ENCODE results near the gene DDRGK1.

Gene DDRGK1

GRCh38 chr20:3204124-3204794 is at the start of gene DDRGK1:
DDRGK1 (minus strand) TSS chr20:3204682; CDS start chr20:3204627, 55 bp downstream.
- DNase-seq: peak; percentile 93

- DNase-seq: peak; percentile 26
Observed at GRCh38 chr20:3251806-3252205, 47.3 kb upstream of the DDRGK1 start.

- DNase-seq: no peak
Observed at GRCh38 chr20:3250091-3250504, 45.6 kb upstream of the DDRGK1 start.

GRCh38 chr20:3248993-3249347 is 44.5 kb upstream of the DDRGK1 start:
- DNase-seq: no peak

DNA sequence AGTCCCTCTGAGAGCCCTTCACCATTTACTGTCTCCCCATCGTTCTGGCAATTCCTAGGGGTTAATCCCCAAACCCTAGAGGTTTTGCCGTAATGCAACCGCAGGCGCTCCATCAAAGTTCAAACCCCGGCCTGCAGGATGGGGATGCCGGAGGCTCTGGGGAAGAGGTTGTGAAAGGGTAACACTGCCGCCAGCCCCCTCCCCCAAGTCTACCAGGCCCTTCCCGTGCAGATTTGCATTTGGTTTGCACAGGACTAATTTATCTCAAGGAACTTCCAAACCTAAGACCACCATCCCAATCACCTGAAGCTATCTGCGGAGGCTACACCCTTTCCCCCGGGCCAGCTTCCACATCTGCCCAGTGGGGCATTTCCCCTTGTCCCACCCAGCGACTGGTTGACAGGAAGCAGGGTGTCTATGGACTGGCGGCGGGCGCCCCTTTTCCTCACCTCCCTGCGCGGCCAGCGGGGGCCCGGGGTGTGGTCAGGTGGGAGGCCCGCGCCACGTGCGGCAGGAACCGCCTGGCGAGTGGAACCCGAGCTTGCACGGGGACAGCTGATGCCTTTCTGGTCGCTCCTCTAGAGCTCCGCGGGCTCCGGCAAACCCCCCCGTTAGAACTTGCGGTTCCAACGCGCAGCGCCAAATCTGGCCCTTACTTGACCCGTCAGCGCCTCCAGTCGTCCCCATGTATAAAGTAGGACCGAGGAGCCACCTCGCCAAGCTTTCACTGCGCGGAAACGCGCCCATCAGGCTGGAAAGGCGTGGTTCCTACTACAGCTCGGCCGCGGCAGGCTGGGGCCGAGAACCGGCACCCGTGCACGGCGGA is 43.9 kb upstream of the DDRGK1 start:
- DNase-seq: peak; percentile 37

GRCh38 chr20:3247638-3248037 is 43.2 kb upstream of the DDRGK1 start:
- DNase-seq: no peak

GRCh38 chr20:3246682-3247081 is 42.2 kb upstream of the DDRGK1 start:
- DNase-seq: no peak

DNA sequence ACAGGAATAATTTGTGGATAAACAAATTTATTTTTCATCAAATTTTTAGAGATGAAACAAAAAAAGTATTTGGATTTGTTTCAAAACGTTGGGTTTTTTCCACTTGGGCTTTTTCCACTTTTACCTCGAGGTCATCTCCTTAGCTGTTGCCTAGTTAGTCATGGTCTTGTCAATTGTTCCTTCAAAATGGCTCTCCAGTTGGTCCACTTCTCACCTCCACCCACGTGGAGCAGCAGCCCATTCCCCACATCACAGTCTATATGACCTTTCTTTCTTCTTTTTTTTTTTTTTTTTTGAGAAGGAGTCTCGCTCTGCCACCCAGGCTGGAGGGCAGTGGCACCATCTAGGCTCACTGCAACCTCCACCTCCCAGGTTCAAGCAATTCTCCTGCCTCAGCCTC is 41.2 kb upstream of the DDRGK1 start:
- no peak for DNase-seq

DNA sequence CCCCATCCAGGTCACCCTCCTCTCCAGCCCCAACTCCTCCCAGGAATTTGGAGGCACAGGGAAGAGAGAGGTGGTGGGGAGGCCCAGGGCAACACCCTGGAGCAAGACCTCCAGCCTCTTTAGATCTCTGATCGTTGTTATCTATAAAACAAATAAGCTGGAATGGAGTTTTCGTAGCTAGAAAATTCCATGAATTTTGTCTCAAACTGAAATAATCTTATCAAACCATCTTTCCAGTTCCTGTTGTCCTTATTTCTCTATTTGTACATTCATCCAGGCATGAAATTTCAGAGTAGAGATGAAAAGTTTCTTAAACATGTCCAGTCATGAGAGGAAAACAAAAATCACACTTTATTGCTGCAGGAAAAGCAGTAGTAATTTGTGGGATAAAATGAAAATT is 40.7 kb upstream of the DDRGK1 start:
- DNase-seq: no peak

GRCh38 chr20:3244613-3245012 is 40.1 kb upstream of the DDRGK1 start:
- DNase-seq: no peak

DNA sequence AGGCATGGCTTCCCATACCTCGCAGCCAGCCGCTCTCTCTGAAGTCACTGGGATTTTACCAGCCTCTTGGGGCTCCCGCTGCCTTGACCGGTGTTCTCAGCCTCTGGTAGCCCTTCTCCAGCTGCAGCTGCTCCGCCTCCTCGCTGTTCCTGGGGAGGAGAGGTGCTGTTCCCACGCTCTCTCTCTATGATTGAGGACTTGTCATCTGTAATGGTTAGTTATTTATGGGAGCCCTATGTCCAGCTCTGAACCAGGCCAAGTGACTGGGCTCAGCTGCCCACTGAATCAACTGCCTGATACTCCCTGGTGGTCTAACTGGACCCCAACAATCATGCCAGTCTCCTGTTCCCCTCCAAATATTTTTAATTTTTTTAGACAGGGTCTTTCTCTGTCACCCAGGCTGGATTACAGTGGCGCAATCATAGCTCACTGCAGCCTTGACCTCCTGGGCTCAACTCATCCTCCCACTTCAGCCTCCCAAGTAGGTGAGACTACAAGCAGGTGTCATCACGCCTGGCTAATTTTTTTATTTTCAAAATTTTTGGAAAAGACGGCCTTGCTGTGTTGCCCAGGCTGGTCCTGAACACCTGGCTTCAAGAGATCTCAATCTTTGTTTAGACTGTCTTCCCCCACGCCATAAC is 39.4 kb upstream of the DDRGK1 start:
- DNase-seq: no peak

DNA sequence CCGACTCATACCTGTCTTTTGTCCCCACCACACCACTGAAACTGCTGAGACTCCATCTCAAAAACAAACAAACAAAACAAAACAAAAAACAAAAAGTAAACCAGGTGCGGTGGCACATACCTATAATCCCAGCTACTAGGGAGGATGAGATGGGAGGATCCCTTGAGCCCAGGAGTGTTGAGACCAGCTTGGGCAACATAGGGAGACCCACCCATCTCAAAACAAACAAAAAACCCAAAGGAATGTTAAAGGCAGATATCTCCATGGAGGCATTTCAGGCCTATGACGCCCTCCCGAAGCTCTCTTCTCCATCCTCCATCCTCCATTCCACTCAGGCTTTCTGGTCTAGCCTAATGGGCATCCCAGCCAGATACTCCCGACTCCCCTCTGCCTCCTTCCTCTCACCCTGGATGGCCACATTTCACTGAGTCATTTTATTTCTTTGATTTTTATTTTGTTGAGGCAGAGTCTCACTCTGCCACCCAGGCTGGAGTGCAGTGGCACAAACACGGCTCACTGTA is 37.8 kb upstream of the DDRGK1 start:
- DNase-seq: no peak

DNA sequence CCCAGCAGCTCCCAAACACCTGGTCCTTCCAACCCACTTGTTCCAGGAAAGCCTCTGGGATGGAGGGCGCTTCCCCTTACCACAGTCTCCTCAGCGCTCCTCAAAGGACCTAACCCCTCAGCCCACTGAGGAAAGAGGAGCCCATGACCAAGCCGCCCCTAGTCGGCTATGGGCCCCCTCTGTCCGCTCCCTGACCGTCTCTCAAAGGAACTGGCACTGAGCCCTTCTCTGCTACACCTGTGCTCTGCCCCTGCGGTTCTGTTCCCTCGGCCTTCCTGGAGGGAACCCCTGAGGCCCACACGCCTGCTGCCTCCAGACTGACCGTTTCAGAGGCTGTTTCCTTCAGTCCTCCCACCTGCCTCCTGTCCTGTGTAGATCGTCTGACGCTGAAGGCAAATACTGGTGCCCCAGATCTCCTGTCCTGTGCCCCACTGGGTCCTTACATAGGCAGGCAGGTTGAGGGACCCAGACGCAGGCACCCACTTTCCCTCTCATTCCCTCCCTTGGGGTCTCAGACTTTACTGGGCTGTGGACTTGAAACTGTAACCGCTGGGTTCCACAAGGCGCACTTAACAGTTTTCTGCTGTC is 36.4 kb upstream of the DDRGK1 start:
- no peak for DNase-seq

DNA sequence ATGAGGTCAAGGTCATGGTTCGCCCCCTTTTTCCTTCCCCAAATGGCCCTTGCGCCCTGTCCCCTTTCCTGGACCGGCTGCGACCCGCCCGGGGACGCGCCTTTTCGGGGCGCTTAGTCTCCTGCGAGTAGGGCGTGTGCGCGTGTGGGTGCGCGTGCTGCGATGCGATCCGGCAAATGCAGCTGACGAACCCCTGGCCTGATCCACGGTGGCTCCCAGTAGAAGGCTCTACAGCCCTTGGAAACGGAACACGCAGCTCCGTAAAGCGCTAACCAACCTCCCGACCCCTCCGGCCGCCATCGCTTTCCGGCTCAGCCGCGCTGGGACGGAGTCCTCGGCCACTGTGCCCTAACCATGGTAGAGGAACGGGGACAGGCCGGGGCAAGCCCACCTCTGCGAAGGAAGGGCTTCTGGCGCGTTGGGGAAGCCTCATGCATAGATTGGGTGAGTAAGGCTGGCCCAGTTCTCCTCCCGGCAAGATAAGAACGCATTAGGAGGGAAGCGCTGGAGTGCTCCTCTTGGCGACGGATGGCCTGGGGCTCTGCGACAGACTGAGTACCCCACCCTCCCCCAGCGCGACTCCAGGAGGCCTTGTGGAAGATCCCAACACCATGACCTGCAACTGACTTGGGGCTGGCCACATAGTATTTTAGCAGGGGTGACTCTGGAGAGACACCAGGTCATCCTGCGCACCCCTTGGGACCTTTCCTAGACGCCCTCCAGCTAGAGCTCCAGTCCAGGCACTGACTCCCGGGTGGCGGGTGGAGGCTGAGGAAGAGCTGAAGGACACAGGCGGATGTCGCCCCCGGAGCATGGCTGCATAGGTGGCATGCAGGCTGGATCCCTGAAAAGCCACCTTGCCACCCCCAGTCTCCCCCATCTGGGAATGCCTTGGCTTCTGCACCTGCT is 35.6 kb upstream of the DDRGK1 start:
- DNase-seq: no peak

DNA sequence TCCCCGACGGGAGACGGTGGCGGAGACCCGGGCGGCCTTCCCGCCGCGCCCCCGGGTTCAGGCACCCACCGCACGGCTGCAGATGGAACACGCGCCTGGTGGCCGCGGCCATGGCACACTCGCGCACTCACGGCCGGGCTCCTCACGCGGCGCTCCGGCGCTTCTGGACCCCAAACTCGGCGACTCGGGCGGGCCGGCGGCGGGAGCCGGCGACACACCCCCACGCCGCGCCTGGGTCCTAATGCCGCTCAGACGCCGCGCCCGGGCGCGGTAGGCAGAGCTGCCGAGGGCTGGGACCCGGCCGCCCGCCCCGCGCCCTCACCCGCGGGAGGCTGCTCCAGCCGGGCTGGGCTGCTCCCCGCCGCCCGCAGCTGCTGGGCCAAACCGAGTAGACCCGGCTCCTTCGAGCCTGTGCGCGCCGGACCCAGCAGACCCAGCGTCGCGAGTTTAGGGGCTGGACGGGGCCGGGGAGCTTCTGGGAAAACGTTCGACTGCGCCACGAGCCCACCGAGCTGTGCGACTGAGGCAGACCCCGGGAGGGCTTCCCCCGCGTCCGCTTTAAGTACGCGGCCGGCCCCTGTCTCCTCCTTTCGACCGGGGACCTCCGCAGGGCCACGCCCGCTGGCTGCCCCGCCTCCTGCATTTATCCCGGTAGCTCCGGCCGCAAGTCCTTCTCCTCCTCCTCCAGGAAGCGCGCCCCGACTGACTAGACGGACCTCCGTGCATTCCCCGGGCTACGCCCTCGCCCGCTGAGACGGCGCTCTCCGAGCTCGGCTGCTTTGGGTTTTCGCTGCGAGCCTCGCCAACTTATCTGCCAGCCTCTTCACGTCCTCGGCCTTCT is 34.8 kb upstream of the DDRGK1 start, which contains the start of gene SLC4A11:
Gene SLC4A11, minus strand, starts transcription at position 165 of the 841 bp plus-strand sequence. Its CDS starts 53 bp downstream, at position 112.
- peak; percentile 41 for DNase-seq

DNA sequence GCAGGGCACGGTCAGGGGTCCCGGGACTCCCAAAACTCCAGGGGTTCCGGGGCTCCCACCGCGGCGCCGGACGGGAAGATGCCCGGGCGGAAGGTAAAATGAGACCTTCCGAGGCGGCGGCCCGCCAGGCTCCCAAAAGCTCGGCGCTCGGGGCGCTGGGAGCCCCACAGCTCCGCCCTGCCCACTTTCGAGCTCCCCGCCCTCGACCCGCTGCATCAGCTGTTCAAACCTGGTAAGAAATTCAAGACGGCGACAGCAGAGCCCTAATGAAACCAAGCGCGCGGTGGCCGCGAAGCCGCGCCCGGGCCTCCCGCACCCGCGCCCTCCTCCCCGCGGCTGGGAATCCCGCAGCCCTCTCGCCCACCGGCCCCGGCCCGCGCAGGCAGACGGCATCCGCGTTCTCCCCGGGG is 34.1 kb upstream of the DDRGK1 start:
- peak; percentile 61 for DNase-seq

DNA sequence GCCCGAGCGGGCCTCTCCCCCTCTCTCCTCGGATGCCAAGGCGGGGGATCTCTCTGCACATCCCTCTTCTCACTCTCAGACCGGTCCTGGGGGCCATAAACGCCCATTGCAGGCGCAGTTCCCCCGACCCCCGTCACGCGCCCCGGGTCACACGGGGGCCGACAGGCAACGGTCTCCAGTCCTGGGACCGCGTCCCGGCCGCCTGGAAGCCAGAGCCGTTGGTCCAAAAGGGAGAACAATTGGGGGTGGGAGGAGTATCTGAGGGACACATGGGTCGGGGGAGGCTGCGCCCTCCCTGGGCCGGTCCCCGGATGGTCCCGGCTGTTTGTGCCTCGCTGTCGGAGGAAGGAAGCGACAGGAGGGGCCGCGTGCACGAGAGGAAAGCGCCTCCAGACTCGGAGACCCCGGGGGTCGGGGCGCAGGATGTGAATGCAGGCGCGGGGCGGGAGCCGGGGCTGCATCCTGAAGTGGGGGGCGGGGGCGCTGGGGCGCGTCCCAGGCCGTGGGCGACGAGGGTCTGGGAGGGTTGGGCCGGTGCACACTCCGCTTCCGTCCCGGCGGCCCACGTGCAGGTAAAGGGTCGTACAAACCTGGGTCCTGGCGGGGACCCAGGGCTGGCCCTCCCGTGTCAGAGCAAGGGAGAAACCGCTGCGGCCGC is 33.6 kb upstream of the DDRGK1 start:
- no peak for DNase-seq

- DNase-seq: no peak
Observed at GRCh38 chr20:3237011-3237957, 32.8 kb upstream of the DDRGK1 start.

DNA sequence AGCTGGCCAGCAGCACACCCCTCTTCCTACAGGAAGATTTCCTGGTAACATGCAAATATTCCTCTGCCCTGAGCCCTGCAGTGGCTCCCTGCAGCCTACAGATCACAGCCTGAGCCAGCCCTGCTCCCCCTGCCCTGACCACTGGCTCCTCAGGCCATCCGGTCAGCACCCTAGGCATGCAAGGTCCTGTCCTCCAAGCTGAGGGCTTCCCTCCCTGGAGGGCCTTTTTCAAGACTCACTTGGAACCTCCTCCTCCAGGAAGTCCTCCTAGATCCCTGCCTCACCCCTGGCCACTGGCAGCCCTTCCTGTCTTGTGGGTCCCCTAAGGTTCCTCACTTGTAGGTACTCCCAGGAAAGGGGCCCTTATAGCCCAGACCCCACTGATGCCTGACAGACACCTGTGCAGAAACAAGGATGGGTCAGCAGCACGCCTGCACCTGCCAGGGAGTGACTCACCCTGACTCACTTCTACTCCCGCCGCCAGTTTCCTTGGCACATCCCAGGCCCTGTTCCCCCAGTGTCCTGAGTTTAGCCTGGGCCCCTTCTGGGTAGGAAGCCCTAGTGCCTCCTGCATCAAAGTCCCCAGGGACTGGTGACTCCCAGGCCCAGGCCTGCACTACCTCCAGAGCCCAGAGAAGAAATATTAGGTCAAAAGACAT is 31.3 kb upstream of the DDRGK1 start:
- DNase-seq: no peak
